BLaER1 (cell line): ENCODE results near the gene TAX1BP1.

Source experiments
- H3K27ac ChIP-seq: shearing (Covaris generic); formaldehyde crosslinking; 2 replicates; pipeline ENCODE4 v1.8.1; 2022
- H3K27me3 ChIP-seq: shearing (Covaris generic); formaldehyde crosslinking; 2 replicates; pipeline ENCODE4 v1.8.1; 2022
- H3K36me3 ChIP-seq: shearing (Covaris generic); formaldehyde crosslinking; 2 replicates; pipeline ENCODE4 v1.8.1; 2022
- H3K4me1 ChIP-seq: shearing (Covaris generic); formaldehyde crosslinking; 2 replicates; pipeline ENCODE4 v1.8.1; 2022
- H3K4me2 ChIP-seq: shearing (Covaris generic); formaldehyde crosslinking; 2 replicates; pipeline ENCODE4 v1.8.1; 2022
- H3K4me3 ChIP-seq: shearing (Covaris generic); formaldehyde crosslinking; 2 replicates; pipeline ENCODE4 v1.8.1; 2022
- H3K9ac ChIP-seq: shearing (Covaris generic); formaldehyde crosslinking; 2 replicates; pipeline ENCODE4 v1.8.1; 2022
- H3K9me3 ChIP-seq: shearing (Covaris generic); formaldehyde crosslinking; 2 replicates; pipeline ENCODE4 v1.8.1; 2022
- H4K20me1 ChIP-seq: shearing (Covaris generic); formaldehyde crosslinking; 2 replicates; pipeline ENCODE4 v1.8.1; 2022
- Cebpa-rat ChIP-seq: shearing (Covaris generic); IDR thresholded peaks from 2 replicates; pipeline ENCODE4 v1.8.1; 2022

The TAX1BP1 gene

GRCh38 chr7:27774717-27775328, 34.9 kb downstream of the TAX1BP1 start:
- no peak overlapping the region for H3K4me2 ChIP-seq

GRCh38 chr7:27775782-27776181, 35.8 kb downstream of the TAX1BP1 start:
- Histone ChIP-seq H3K27ac (no peak overlapping the region), H3K9me3 (no peaks in the 10 kb centered on the region), H3K9ac (no peak overlapping the region), H3K4me3 (no peak overlapping the region), H3K36me3 (peaks cover 24% of the 10 kb centered on the region), H3K4me1 (no peaks in the 10 kb centered on the region), H4K20me1 (peaks cover 30% of the 10 kb centered on the region; the same call in 1 of the 2 replicates), H3K27me3 (no peaks in the 10 kb centered on the region), H3K4me2 (no peak overlapping the region)
- TF ChIP-seq Cebpa-rat, result no peak

More at GRCh38 chr7:27774717-27775328, 34.9 kb downstream of the TAX1BP1 start:
- H3K9ac ChIP-seq, result no peak overlapping the region
- no peak overlapping the region for H3K27ac ChIP-seq
- no peak overlapping the region for H3K4me3 ChIP-seq
- H3K36me3 ChIP-seq, result peaks cover 32% of the 10 kb centered on the region
- H3K27me3 ChIP-seq, result no peaks in the 10 kb centered on the region
- TF ChIP-seq Cebpa-rat, result no peak
- H3K4me1 ChIP-seq, result no peaks in the 10 kb centered on the region
- peaks cover 30% of the 10 kb centered on the region; the same call in 1 of the 2 replicates for H4K20me1 ChIP-seq
- no peaks in the 10 kb centered on the region for H3K9me3 ChIP-seq

- H3K9ac ChIP-seq, result no peak overlapping the region
- peaks cover 14% of the 10 kb centered on the region for H3K36me3 ChIP-seq
- no peak overlapping the region for H3K4me2 ChIP-seq
- no peak for TF ChIP-seq Cebpa-rat
- no peak overlapping the region for H3K4me3 ChIP-seq
- no peaks in the 10 kb centered on the region for H3K9me3 ChIP-seq
- H3K4me1 ChIP-seq, result no peaks in the 10 kb centered on the region
- H3K27ac ChIP-seq, result no peak overlapping the region
- H3K27me3 ChIP-seq, result no peaks in the 10 kb centered on the region
- peaks cover 26% of the 10 kb centered on the region; the same call in 1 of the 2 replicates for H4K20me1 ChIP-seq
Observed at GRCh38 chr7:27777662-27778061, 37.7 kb downstream of the TAX1BP1 start.

DNA sequence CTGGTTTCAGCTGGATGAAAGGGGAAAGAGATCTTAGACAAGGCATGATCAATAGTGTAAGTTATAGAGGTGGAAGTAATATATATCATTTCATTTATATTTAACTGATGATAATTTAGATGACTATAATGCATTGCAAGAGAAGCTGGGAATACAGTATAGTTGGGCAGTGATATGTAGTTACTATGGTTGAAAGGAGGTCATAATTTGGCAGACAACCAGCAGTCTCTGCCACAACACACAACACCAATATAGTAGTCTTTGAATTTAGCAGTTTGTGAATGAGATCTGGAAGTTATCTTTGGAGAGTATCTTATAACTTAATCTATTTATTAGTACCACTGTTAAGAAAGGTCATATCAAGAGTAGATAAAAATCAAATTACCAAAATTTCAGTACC, 39.9 kb downstream of the TAX1BP1 start:
- Histone ChIP-seq H4K20me1 (peaks cover 29% of the 10 kb centered on the region; the same call in 1 of the 2 replicates), H3K9ac (no peak overlapping the region), H3K27ac (no peak overlapping the region), H3K4me3 (no peak overlapping the region), H3K27me3 (no peaks in the 10 kb centered on the region), H3K36me3 (peaks cover 14% of the 10 kb centered on the region), H3K4me2 (no peak overlapping the region), H3K9me3 (no peaks in the 10 kb centered on the region), H3K4me1 (no peaks in the 10 kb centered on the region)
- TF ChIP-seq Cebpa-rat, result no peak

- no peak overlapping the region for H3K4me2 ChIP-seq
- no peaks in the 10 kb centered on the region for H3K9me3 ChIP-seq
- H3K9ac ChIP-seq, result no peak overlapping the region
- no peaks in the 10 kb centered on the region for H3K27me3 ChIP-seq
- H3K27ac ChIP-seq, result no peak overlapping the region
- H3K4me3 ChIP-seq, result no peak overlapping the region
- peaks cover 21% of the 10 kb centered on the region for H3K36me3 ChIP-seq
- H3K4me1 ChIP-seq, result no peaks in the 10 kb centered on the region
- TF ChIP-seq Cebpa-rat, result no peak
- H4K20me1 ChIP-seq, result peaks cover 19% of the 10 kb centered on the region; the same call in 1 of the 2 replicates
Observed at GRCh38 chr7:27781188-27781587, 41.2 kb downstream of the TAX1BP1 start.

GRCh38 chr7:27782849-27783248, 42.9 kb downstream of the TAX1BP1 start:
- Histone ChIP-seq H3K27ac (no peak overlapping the region), H3K4me2 (no peak overlapping the region), H3K9ac (no peak overlapping the region), H3K27me3 (no peaks in the 10 kb centered on the region), H3K4me3 (no peak overlapping the region), H4K20me1 (peaks cover 6% of the 10 kb centered on the region; the same call in 1 of the 2 replicates), H3K36me3 (peaks cover 31% of the 10 kb centered on the region), H3K4me1 (no peaks in the 10 kb centered on the region), H3K9me3 (no peaks in the 10 kb centered on the region)
- TF ChIP-seq Cebpa-rat, result no peak

- Histone ChIP-seq H3K36me3 (peaks cover 25% of the 10 kb centered on the region), H3K4me2 (no peak overlapping the region), H3K4me3 (no peak overlapping the region), H3K9me3 (no peaks in the 10 kb centered on the region), H4K20me1 (0 out of 2 replicates have a peak, but pooled peaks cover 4% of the 10 kb centered on the region), H3K9ac (no peak overlapping the region), H3K27me3 (no peaks in the 10 kb centered on the region), H3K27ac (no peak overlapping the region), H3K4me1 (no peaks in the 10 kb centered on the region)
- no peak for TF ChIP-seq Cebpa-rat
Observed at GRCh38 chr7:27784399-27785053, 44.6 kb downstream of the TAX1BP1 start.

DNA sequence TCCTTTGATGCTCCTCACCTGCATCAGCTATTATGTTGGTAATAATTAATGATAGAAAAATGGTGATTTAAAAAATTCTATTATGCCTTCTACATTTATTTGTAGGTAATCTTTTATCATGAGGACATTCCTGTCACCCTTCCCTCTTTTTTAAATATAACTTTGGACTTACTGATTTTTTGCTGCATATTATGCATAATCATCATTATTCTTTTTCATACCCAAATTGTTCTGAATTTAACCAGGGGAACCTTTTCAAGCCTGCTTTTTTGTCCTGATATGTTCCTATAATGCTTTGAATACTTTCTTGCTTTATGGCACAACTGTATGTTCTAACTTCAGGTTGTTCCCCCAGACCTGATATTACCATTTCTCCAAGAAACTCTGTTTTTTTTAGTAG, 48.5 kb downstream of the TAX1BP1 start:
- H3K27me3 ChIP-seq, result no peaks in the 10 kb centered on the region
- H3K4me1 ChIP-seq, result no peaks in the 10 kb centered on the region
- no peaks in the 10 kb centered on the region for H3K9me3 ChIP-seq
- H3K27ac ChIP-seq, result no peak overlapping the region
- H4K20me1 ChIP-seq, result no peaks in the 10 kb centered on the region
- H3K36me3 ChIP-seq, result peaks cover 40% of the 10 kb centered on the region
- no peak overlapping the region for H3K9ac ChIP-seq
- H3K4me3 ChIP-seq, result no peak overlapping the region
- TF ChIP-seq Cebpa-rat, result no peak
- H3K4me2 ChIP-seq, result no peak overlapping the region

DNA sequence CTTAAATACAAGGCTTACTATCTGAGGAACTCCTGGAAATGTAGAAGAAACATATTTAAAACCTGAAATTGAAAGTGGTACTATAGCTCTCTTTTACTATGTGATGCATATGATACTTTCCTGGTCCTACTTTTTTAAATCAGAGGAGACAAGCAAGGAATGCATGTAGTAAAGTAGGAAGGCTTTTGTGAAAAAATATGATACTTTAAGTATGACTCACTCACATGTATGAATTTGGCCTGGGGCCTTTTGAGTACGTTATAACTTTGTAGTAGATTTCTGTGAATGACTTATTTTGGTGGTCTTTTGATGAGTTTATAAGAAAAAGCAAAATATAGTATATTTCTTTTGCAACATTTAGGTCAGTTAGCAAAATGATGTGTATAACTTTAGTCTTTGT, 53.8 kb downstream of the TAX1BP1 start:
- no peak overlapping the region for H3K27ac ChIP-seq
- H3K4me2 ChIP-seq, result no peak overlapping the region
- H3K9ac ChIP-seq, result no peak overlapping the region
- H4K20me1 ChIP-seq, result no peaks in the 10 kb centered on the region
- H3K4me3 ChIP-seq, result no peak overlapping the region
- H3K27me3 ChIP-seq, result no peaks in the 10 kb centered on the region
- no peak for TF ChIP-seq Cebpa-rat
- H3K36me3 ChIP-seq, result peaks cover 53% of the 10 kb centered on the region
- no peaks in the 10 kb centered on the region for H3K4me1 ChIP-seq
- H3K9me3 ChIP-seq, result no peaks in the 10 kb centered on the region

DNA sequence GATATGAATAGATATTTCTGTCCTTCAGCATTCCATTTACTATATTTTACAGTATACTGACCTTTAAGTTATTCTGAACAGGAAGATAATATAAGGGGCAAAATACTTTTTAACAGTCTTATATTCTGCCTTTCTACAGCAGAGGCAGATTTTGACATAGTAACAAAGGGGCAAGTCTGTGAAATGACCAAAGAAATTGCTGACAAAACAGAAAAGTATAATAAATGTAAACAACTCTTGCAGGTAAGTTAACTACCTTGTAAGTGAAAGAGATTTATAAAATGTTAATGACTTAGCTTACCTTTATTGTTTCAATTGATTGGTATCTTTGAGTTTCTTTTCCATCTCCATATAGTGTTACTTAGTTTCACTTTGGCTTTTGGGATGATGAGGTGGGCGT, 56.0 kb downstream of the TAX1BP1 start:
- Histone ChIP-seq H3K9me3 (no peaks in the 10 kb centered on the region), H3K4me3 (no peak overlapping the region), H3K27me3 (no peaks in the 10 kb centered on the region), H3K4me1 (no peaks in the 10 kb centered on the region), H4K20me1 (no peaks in the 10 kb centered on the region), H3K27ac (no peak overlapping the region), H3K9ac (no peak overlapping the region), H3K4me2 (no peak overlapping the region), H3K36me3 (peaks cover 53% of the 10 kb centered on the region)
- TF ChIP-seq Cebpa-rat, result no peak
